GM19240 (cell line): ENCODE results near the gene ERP27.

Source experiments
- DNase-seq: peaks from one replicate; pipeline ENCODE4 v3.0.0; 2011; ENCODE audit warnings: low spot score; ENCODE audit not compliant: insufficient read length

ERP27 gene

DNA sequence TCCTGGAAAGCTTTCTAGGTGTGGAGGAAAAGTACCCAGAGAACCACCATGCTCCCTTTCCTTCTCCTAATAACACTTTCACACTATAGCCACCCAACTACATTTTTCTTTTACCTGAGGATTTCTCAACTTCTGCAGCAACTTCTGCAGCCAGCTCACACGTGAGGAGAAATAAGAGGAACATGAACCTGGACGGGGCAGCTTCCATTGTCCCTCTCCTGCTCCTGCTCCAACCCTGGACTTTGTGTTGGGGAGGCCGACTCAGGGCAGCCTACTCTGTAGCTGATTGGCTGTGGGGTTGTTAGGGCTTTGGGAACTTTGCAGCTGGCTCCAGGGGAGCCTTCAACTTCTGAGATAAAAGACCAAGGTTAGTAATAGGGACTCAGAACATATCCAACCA lies at the start of gene ERP27:
Gene ERP27 (minus strand): TSS at position 237 of the 400 bp plus-strand sequence. CDS start 29 bp downstream, at position 208.
- no peak for DNase-seq

DNA sequence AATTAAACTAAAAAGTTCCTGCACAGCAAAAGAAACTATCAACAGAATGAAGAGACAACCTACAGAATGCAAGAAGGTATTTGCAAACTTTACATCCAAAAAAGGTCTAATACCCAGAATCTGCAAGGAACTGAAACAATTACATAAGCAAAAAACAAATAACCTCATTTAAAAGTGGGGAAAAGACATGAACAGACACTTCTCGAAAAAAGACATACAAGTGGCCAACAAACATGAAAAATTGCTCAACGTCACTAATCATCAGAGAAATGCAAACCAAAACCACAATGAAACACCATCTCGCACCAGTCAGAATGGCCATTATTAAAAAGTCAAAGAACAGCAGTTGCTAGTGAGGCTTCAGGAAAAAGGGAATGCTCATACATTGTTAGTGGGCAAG lies 49.7 kb upstream of the ERP27 start:
- no peak for DNase-seq

DNA sequence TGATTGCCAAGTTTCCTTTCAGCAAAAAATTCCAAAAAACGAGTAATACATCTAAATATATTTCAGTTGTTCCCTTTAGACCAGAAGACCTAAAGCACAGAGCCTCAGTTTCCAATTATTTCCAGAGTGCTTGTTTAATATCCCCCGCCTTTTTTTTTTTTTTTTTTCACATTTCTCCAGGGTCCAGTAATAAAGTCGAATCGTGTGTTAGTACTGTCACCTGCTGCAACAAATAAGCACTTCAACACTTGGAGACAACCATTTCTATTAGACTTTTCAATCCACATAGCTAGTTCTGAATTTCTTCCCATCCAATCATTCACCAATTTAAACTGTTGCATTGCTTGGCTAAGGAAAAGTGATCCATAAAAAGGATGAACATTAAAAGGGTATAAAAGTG lies 48.1 kb upstream of the ERP27 start:
- no peak for DNase-seq

DNA sequence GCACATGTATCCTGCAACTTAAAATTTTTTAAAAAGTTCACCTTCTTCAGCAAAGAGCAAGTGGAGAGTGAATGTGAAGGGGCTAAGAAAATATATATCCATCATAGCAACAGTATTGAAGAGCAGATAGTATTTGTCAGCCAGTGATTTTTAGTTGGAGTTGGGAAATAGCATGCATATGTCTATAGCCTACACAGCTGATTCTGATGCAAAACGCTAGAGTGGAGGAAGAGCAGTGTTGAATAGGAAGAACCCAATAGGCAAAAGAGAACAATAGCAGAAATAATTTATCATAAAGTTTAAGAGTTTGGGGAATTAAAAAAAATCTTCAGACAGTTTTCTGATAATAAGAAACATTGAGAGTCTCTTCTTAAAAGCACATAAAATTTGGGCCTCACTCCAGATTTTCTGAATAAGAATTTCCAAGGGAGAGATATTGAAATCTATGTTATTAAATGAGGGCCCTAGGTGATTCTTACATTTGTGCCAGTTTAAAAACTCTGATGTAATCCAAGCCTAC lies 46.5 kb upstream of the ERP27 start:
- no peak for DNase-seq

DNA sequence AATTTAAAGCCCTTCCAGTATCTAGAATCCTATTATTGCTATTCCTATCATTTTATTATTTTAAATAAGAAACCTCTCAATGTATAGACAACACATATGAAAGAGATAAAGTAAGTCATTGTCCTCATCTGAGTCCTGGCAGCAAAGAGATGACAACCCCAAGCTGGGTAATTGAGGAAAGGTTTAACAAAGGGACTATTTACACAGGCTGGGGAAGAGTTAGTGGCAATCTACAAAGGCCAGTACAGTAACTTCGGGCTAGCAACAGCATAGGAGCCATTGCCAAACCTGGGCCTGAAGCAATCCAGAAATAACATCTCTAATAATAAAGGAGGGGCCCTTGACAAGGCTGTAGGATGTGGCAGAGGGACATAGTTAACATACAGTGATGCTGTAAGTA lies 45.7 kb upstream of the ERP27 start:
- no peak for DNase-seq

DNA sequence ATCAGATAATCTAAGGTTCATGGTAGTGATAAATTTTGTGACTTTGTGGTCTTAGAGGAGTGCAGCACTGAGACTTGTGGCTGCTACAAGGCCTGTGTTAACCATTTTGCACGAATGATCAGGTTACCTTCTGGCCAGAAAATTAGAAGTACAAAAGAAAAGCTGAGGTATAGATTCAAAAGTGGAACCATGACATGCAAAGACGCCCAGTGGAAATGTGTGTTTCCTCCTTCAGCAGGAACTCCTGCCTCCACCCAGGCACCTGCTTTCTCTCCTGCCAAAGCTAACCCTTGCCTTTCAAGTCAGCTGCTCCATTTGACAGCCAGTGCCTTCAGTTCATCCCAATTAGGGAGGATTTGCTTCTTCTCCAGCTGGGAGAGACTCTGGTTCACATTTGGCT lies 44.7 kb upstream of the ERP27 start:
- DNase-seq = no peak

DNA sequence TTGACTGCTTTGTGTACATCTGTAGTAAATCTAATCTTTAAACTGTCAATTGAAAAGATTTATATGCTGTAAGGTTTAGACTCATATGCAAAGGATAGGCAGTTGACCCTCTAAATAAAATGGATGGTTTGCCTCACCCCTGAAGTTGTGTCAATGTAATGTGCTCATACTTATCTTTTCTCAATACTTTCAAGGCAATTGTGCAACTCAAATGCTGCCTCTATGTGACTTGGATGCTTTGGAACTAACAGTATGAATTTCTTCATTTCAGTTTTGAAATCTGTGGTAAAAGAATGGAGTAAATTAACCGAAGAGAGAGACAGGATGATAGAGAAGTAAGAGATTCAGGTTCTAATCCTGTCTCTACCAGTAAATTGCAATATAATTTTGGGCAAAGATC lies 44.2 kb upstream of the ERP27 start:
- no peak for DNase-seq

DNA sequence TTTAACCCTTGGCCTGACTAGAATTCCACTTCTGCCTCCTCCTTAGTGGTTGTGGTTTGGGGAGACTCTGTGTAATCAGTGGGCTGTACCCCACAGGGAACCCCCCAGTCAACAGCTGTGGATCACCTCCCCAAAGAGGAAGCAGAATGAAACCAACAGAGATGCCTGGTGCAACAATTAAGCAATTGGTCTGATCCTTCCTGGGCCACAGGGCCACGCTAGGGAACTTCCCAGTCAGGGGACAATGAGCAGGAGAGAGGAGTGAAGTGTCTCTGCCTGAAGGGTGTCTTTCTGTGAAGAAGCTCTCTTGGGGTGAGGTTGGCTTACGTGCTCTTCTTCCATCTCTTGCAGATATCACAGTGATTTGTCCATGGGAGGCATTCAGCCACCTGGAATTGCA lies 42.7 kb upstream of the ERP27 start:
- no peak for DNase-seq

GRCh38 chr12:14979468-14979867 lies 41.1 kb upstream of the ERP27 start:
- no peak for DNase-seq

GRCh38 chr12:14976658-14977057 lies 38.3 kb upstream of the ERP27 start:
- no peak for DNase-seq

- no peak for DNase-seq
Measured at GRCh38 chr12:14975457-14975856, 37.1 kb upstream of the ERP27 start.

- DNase-seq = no peak
Measured at GRCh38 chr12:14974633-14975032, 36.3 kb upstream of the ERP27 start.

GRCh38 chr12:14972816-14973215 lies 34.5 kb upstream of the ERP27 start, which contains the start of gene PDE6H:
PDE6H (plus strand) TSS chr12:14973042; CDS start chr12:14978013, 4,971 bp downstream.
- no peak for DNase-seq

- DNase-seq = no peak
Measured at GRCh38 chr12:14970473-14970872, 32.1 kb upstream of the ERP27 start.

- no peak for DNase-seq
Measured at GRCh38 chr12:14968478-14968877, 30.1 kb upstream of the ERP27 start.

DNA sequence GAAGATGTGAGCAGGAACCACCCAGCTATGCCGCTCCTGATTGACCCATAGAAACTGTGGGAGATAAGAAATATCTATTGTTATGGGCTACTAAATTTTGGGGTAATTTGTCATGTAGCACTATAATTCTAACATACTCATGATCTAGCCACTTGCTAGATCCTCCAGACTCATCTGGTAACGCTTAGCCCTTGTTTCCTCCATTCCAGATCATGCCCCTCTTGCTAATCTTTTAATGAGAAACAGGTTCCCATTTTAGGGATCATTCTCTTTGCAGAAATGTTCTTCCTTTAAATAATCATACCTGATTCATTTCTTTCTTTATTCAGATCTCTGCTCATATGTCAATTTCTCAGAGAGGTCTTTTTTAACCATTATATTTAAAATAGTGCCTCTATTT lies 26.9 kb upstream of the ERP27 start:
- DNase-seq = no peak

GRCh38 chr12:14964406-14964805 lies 26.1 kb upstream of the ERP27 start:
- no peak for DNase-seq

DNA sequence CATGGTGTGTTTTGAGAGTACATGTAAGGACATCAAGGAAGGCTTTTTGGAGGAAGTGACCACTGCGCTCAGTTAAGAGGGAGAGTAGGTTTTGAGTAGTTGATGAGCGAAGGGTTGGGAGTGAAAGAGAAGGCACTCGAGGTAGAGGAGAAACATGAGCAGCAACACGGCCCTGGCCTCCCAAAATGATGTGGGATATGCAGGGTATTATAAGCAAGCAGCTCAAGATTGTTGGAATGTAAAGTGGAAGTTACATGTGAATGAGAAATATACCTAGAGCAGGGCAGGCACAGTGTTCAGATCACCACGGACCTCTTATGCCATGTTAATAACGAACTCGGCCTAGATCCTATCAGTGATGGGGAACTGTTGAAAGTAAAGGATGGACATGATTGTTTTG lies 25.2 kb upstream of the ERP27 start:
- DNase-seq = no peak

GRCh38 chr12:14962797-14963196 lies 24.5 kb upstream of the ERP27 start:
- DNase-seq = no peak

- DNase-seq = no peak
Measured at GRCh38 chr12:14962153-14962539, 23.8 kb upstream of the ERP27 start.

- no peak for DNase-seq
Measured at GRCh38 chr12:14961466-14962152, 23.3 kb upstream of the ERP27 start, which contains the start of gene ARHGDIB. ARHGDIB (minus strand) TSS chr12:14961601; CDS start chr12:14950712, 10,889 bp downstream.

- DNase-seq = no peak
Measured at GRCh38 chr12:14960548-14961465, 22.5 kb upstream of the ERP27 start.
